ENCODE results near the gene SLC22A5. TPM values are rescaled to one million over a fixed set of nuclear protein-coding genes. Genes with fewer than 3 reads are reported as not detected.

Gene SLC22A5
- total and polyA plus RNA-seq, 10 of the 15 experiments (the other 5 are each of a cell fraction or from before 2014, with no cell fraction given): 1.1 to 4.4 (median 2.3) TPM

- TF ChIP-seq MEF2B (IDR thresholded peaks at IDR 0.05; ENCODE audit: partially characterized antibody, poor library complexity, severe bottlenecking): peak; percentile 82
- 0 out of 2 replicates have a peak, but pooled peaks have one; percentile 40 for TF ChIP-seq ZNF207 (IDR thresholded peaks at IDR 0.05; ENCODE audit: borderline replicate concordance)
- peak; percentile 56 to 64; a peak in 3 of 4 replicates for TF ChIP-seq BHLHE40 (IDR thresholded peaks at IDR 0.05; ENCODE audit: borderline replicate concordance in 1 of 2, low read depth in 2 of 2, low read length in 1 of 2)
- no peak for TF ChIP-seq IRF4 (IDR thresholded peaks at IDR 0.05; ENCODE audit: low read depth, low read length)
- peak; percentile 93 for TF ChIP-seq BACH1 (IDR thresholded peaks at IDR 0.05; ENCODE audit: borderline replicate concordance)
- TF ChIP-seq SP1 (IDR thresholded peaks at IDR 0.05; ENCODE audit: low read depth, low read length): peak; percentile 31
- no peak for TF ChIP-seq MTA3 (IDR thresholded peaks at IDR 0.05; ENCODE audit: borderline replicate concordance, low read length)
- no peak for TF ChIP-seq YBX1 (IDR thresholded peaks at IDR 0.05)
- TF ChIP-seq KLF5 (IDR thresholded peaks at IDR 0.05; ENCODE audit: partially characterized antibody): no peak
- TF ChIP-seq NBN (IDR thresholded peaks at IDR 0.05): peak; percentile 64; the same call in 1 of the 2 replicates
- no peak for TF ChIP-seq EGR1 (IDR thresholded peaks at IDR 0.05; ENCODE audit: borderline replicate concordance in 1 of 2, low read depth in 2 of 2, low read length in 2 of 2)
- peak; percentile 40; the same call in 1 of the 2 replicates for TF ChIP-seq BMI1 (IDR thresholded peaks at IDR 0.05; ENCODE audit: borderline replicate concordance)
- TF ChIP-seq TAF1 (IDR thresholded peaks at IDR 0.05; ENCODE audit: borderline replicate concordance, low read depth, low read length): no peak; the same call in 1 of the 2 replicates
- no peak for TF ChIP-seq E2F4 (IDR thresholded peaks at IDR 0.05; ENCODE audit: low read depth, low read length)
- TF ChIP-seq, protein P1, sequence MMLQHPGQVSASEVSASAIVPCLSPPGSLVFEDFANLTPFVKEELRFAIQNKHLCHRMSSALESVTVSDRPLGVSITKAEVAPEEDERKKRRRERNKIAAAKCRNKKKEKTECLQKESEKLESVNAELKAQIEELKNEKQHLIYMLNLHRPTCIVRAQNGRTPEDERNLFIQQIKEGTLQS (IDR thresholded peaks at IDR 0.05; ENCODE audit: borderline replicate concordance, extremely low read depth, low read depth, low read length): no peak
- no peak for TF ChIP-seq TARDBP (IDR thresholded peaks at IDR 0.05; ENCODE audit: borderline replicate concordance)
- peak; percentile 17 to 67; a peak in 3 of 4 replicates for TF ChIP-seq EP300 (IDR thresholded peaks at IDR 0.05; ENCODE audit: borderline replicate concordance in 1 of 2, control insufficient read depth in 1 of 2, low read depth in 2 of 2, low read length in 2 of 2)
- TF ChIP-seq POLR2A (IDR thresholded peaks at IDR 0.05; ENCODE audit: low read depth, low read length): peak; percentile 88
- no peak for TF ChIP-seq FOXK2 (IDR thresholded peaks at IDR 0.05)
- no peak for TF ChIP-seq LARP7 (IDR thresholded peaks at IDR 0.05)
- TF ChIP-seq SMAD1 (IDR thresholded peaks at IDR 0.05; ENCODE audit: low read depth, partially characterized antibody): no peak
- TF ChIP-seq NFYB (IDR thresholded peaks at IDR 0.05; ENCODE audit: insufficient read depth, low read depth, low read length): no peak
- no peak for TF ChIP-seq SREBF1 (IDR thresholded peaks at IDR 0.05; ENCODE audit: low read length)
- TF ChIP-seq PKNOX1 (IDR thresholded peaks at IDR 0.05): 0 out of 2 replicates have a peak, but pooled peaks have one; percentile 3
- TF ChIP-seq, protein P2, sequence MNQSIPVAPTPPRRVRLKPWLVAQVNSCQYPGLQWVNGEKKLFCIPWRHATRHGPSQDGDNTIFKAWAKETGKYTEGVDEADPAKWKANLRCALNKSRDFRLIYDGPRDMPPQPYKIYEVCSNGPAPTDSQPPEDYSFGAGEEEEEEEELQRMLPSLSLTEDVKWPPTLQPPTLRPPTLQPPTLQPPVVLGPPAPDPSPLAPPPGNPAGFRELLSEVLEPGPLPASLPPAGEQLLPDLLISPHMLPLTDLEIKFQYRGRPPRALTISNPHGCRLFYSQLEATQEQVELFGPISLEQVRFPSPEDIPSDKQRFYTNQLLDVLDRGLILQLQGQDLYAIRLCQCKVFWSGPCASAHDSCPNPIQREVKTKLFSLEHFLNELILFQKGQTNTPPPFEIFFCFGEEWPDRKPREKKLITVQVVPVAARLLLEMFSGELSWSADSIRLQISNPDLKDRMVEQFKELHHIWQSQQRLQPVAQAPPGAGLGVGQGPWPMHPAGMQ (IDR thresholded peaks at IDR 0.05; ENCODE audit: borderline replicate concordance): no peak
- no peak for TF ChIP-seq PAX8 (IDR thresholded peaks at IDR 0.05)
- 0 out of 2 replicates have a peak, but pooled peaks have one; percentile 53 for TF ChIP-seq MEF2A (IDR thresholded peaks at IDR 0.05; ENCODE audit: insufficient read depth, low read depth, low read length)
- no peak for TF ChIP-seq CBX5 (IDR thresholded peaks at IDR 0.05; ENCODE audit: low read depth)
- TF ChIP-seq CHD4 (IDR thresholded peaks at IDR 0.05): no peak; the same call in 1 of the 2 replicates
- TF ChIP-seq RCOR1 (conservative IDR thresholded peaks at IDR 0.05; ENCODE audit: low read depth, low read length): peak; percentile 75; the same call in 1 of the 2 replicates
Observed at GRCh38 chr5:132426525-132427138, 57.1 kb downstream of the SLC22A5 start (continued).

All from GM12878 (cell line).